PC-3 (cell line): ENCODE results near the gene SYNE1.

Experiments
- CTCF ChIP-seq: fragments of 300-600 bp; sonication (generic); conservative IDR thresholded peaks from 2 replicates; pipeline ENCODE4 v1.5.1; 2017; ENCODE audit warnings: antibody characterized with exemption, low read depth, mild to moderate bottlenecking, low read length
- EZH2 ChIP-seq: fragments of 300-600 bp; sonication (generic); IDR thresholded peaks from one replicate; pipeline ENCODE4 v1.6.1; 2017; ENCODE audit warnings: antibody characterized with exemption, mild to moderate bottlenecking, low read length; ENCODE audit not compliant: unreplicated experiment

DNA sequence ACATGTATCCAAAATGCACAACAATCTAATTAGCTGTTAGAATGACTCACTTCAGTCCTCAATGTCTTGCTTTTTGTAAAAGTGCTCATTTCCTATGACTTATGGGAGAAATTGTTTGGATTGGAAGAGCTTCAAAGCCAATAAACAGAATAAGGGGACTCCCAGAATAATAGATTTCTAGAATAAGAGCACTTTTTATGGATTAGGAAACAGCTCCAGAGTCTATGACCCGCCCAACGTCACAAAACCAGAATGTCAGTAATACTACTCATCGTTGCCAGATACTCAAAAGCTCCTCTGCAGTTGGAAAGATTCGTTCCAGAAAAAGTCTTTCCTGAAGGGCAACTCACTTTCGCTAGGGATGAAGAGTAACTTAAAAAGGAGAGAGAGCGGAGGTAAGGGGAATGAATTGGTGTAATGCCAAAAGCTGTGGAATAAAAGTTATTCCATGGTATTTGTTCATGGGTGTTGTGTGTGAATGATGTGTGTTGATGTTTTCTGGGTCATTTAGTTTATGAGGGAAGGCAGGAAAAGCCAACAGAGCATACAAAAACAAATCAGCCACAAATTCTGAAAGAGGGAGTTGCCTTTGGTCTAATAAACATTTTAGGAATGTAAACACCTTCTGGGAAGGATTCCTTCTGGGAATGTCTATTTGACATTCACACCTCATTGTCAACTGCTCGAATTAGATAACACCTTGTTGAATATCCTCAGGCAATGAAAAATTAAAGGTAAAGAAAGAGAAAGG, 64.6 kb downstream of the SYNE1 start:
- no peak for TF ChIP-seq CTCF
- no peak for TF ChIP-seq EZH2
